T-cell (primary cell): ENCODE data around the gene SLC43A2. TPM values are rescaled to one million over a fixed set of nuclear protein-coding genes. Genes with fewer than 3 reads are reported as not detected.

Source experiments
- ATAC-seq, 4 experiments: fragments of 200-7000 bp in 3 of 4; fragments of 150-1000 bp in 1 of 4; cut with Tn5 transposase; replicated peaks in 1 of 4; 1 replicate in 3 of 4; 2 replicates in 1 of 4; pipeline ENCODE4 v1.10.0; 2021; ENCODE audit warnings: moderate library complexity in 3 of 4, mild to moderate bottlenecking in 2 of 4, moderate number of reproducible peaks in 1 of 4
- CTCF ChIA-PET, 2 donors: fragments of 300-600 bp; sonication (Branson Sonifier 250); formaldehyde crosslinking; loops; one replicate each; lab custom pipeline; 2022; ENCODE audit warnings: antibody characterized with exemption in 2 of 2; lab: Charles Lee
- POLR2A ChIA-PET, 2 donors: fragments of 300-600 bp; sonication (Branson Sonifier 250); formaldehyde crosslinking; loops; one replicate each; lab custom pipeline; 2022; ENCODE audit warnings: antibody characterized with exemption in 2 of 2; lab: Charles Lee
- DNase-seq, 35 experiments: peaks; one replicate each; pipeline versions ENCODE4 v3.0.0 to v3.0.0-alpha.2; 2013 to 2023
- H3K27ac ChIP-seq: one replicate; pipeline ENCODE4 v1.5.1; 2013; ENCODE audit warnings: low read length
- H3K27me3 ChIP-seq, 2 experiments: replicated peaks in 1 of 2; 1 replicate in 1 of 2; 2 replicates in 1 of 2; pipeline versions ENCODE4 v1.6.1 to v1.7.0; 2013; ENCODE audit warnings: low read length in 1 of 2, mixed read lengths in 1 of 2; ENCODE audit not compliant: control insufficient read depth in 2 of 2, insufficient read depth in 2 of 2; ENCODE audit errors: extremely low read depth in 1 of 2
- H3K36me3 ChIP-seq, 2 donors: 1 replicate in 1 of 2; 2 replicates in 1 of 2; pipeline versions ENCODE4 v1.6.1 to v1.7.0; 2013; ENCODE audit warnings: low read length in 1 of 2; ENCODE audit not compliant: control insufficient read depth in 2 of 2, insufficient read depth in 1 of 2; ENCODE audit errors: extremely low read depth in 1 of 2
- H3K4me1 ChIP-seq, 2 experiments: 1 replicate in 1 of 2; 2 replicates in 1 of 2; pipeline versions ENCODE4 v1.6.1 to v1.7.0; 2013; ENCODE audit warnings: low read length in 2 of 2, mixed read lengths in 1 of 2; ENCODE audit not compliant: insufficient read depth in 2 of 2, control insufficient read depth in 1 of 2; ENCODE audit errors: extremely low read depth in 1 of 2
- H3K4me3 ChIP-seq, 2 donors: 1 replicate in 1 of 2; 2 replicates in 1 of 2; pipeline versions ENCODE4 v1.5.1 to v1.7.0; 2013; ENCODE audit warnings: mild to moderate bottlenecking in 2 of 2, low read length in 1 of 2, moderate library complexity in 1 of 2; ENCODE audit not compliant: control insufficient read depth in 1 of 2; ENCODE audit errors: extremely low read depth in 1 of 2
- H3K9me3 ChIP-seq: 2 replicates; pipeline ENCODE4 v1.7.0; 2013
- H3K27ac Mint-ChIP-seq, 2 donors: one replicate each; pipeline ENCODE4 v1.8.0; 2020 to 2021; ENCODE audit warnings: mild to moderate bottlenecking in 2 of 2, mixed read lengths in 2 of 2
- H3K27me3 Mint-ChIP-seq, 2 donors: one replicate each; pipeline ENCODE4 v1.8.0; 2021 to 2022; ENCODE audit warnings: mixed read lengths in 2 of 2
- H3K36me3 Mint-ChIP-seq: one replicate; pipeline ENCODE4 v1.8.0; 2021; ENCODE audit warnings: mixed read lengths
- H3K4me1 Mint-ChIP-seq, 3 donors: one replicate each; pipeline ENCODE4 v1.8.0; 2020 to 2022; ENCODE audit warnings: mixed read lengths in 3 of 3, mild to moderate bottlenecking in 1 of 3
- H3K4me3 Mint-ChIP-seq, 3 donors: one replicate each; pipeline ENCODE4 v1.8.0; 2020 to 2022; ENCODE audit warnings: mild to moderate bottlenecking in 3 of 3, mixed read lengths in 3 of 3, moderate library complexity in 3 of 3
- H3K9me3 Mint-ChIP-seq, 3 donors: one replicate each; pipeline ENCODE4 v1.8.0; 2020 to 2022; ENCODE audit warnings: mixed read lengths in 3 of 3
- WGBS: methylation state at CpG from one replicate; pipeline ENCODE4 v1.1.5; 2013; ENCODE audit warnings: missing lambda C conversion rate; ENCODE audit not compliant: insufficient coverage; 5-methylcytosine and 5-hydroxymethylcytosine counted together
- total RNA-seq, 35 experiments: library from RNA in 6 of 35; stranded (reverse) in 6 of 35; fragments of 120-200 nt in 1 of 35; gene quantifications; one replicate each; pipeline versions ENCODE4 v1.2.1 to v1.2.4 and lab custom pipeline; 2013 to 2026

Gene SLC43A2
- total RNA-seq, 5 donors from 2014 or later (not counting 1 experiment from before 2014, with no cell fraction given) = 3.8 to 14.7 (median 7.8) TPM

GRCh38 chr17:1545618-1546017 is 83.0 kb downstream of the SLC43A2 start:
- no peaks in the 10 kb centered on the region for H3K9me3 ChIP-seq
- CTCF ChIA-PET = no interaction called here
- POLR2A ChIA-PET = no interaction called here

GRCh38 chr17:1542316-1542715 is 86.3 kb downstream of the SLC43A2 start:
- Histone ChIP-seq H3K4me3 (no peak overlapping the region), H3K9me3 (no peaks in the 10 kb centered on the region), H3K4me1 (no peaks in the 10 kb centered on the region), H3K36me3 (peaks cover 9 to 80% of the 10 kb centered on the region in 2 donors), H3K27me3 (no peaks in the 10 kb centered on the region), H3K27ac (no peak overlapping the region)
- Mint-ChIP-seq H3K27me3 (no peaks in the 10 kb centered on the region), H3K4me3 (no peak overlapping the region), H3K9me3 (no peaks in the 10 kb centered on the region), H3K27ac (no peak overlapping the region), H3K36me3 (peaks cover 44% of the 10 kb centered on the region), H3K4me1 (peaks cover 0 to 2% (median 0%) of the 10 kb centered on the region in 3 donors)
- ATAC-seq (no peak), DNase-seq (no peak)
- POLR2A ChIA-PET = no interaction called here
- CTCF ChIA-PET = no interaction called here
- 93% methylated on average over 6 of the region's 8 CpGs for WGBS

More at GRCh38 chr17:1545618-1546017, 83.0 kb downstream of the SLC43A2 start:
- Mint-ChIP-seq H3K4me3 (no peak overlapping the region), H3K36me3 (peaks cover 49% of the 10 kb centered on the region), H3K9me3 (no peaks in the 10 kb centered on the region), H3K27me3 (no peaks in the 10 kb centered on the region), H3K27ac (no peak overlapping the region), H3K4me1 (peaks cover 0 to 2% (median 0%) of the 10 kb centered on the region in 3 donors)
- H3K27me3 ChIP-seq = no peaks in the 10 kb centered on the region
- no peak overlapping the region for H3K4me3 ChIP-seq
- no peak for DNase-seq
- no peak overlapping the region for H3K27ac ChIP-seq
- H3K36me3 ChIP-seq = peaks cover 4 to 76% of the 10 kb centered on the region in 2 donors
- no peaks in the 10 kb centered on the region for H3K4me1 ChIP-seq
- WGBS = 100% methylated on average over 4 of the region's 9 CpGs
- ATAC-seq = no peak

- Mint-ChIP-seq H3K4me1 (peaks cover 0 to 2% (median 0%) of the 10 kb centered on the region in 3 donors), H3K27me3 (no peaks in the 10 kb centered on the region), H3K27ac (no peak overlapping the region), H3K4me3 (no peak overlapping the region), H3K36me3 (peaks cover 41% of the 10 kb centered on the region), H3K9me3 (no peaks in the 10 kb centered on the region)
- no peaks in the 10 kb centered on the region for H3K4me1 ChIP-seq
- CTCF ChIA-PET = no interaction called here
- WGBS = 100% methylated on average over 2 of the region's 4 CpGs
- H3K9me3 ChIP-seq = no peaks in the 10 kb centered on the region
- ATAC-seq = no peak
- H3K27me3 ChIP-seq = no peaks in the 10 kb centered on the region
- no peak overlapping the region for H3K27ac ChIP-seq
- no peak for DNase-seq
- H3K36me3 ChIP-seq = peaks cover 9 to 71% of the 10 kb centered on the region in 2 donors
- POLR2A ChIA-PET = interaction anchor here in 1 of 2 donors (0.6 kb wide), 1 partner anchor 104 kb away, joined by 5 read pairs; no protein-coding TSS in a partner anchor
- no peak overlapping the region for H3K4me3 ChIP-seq
Observed at GRCh38 chr17:1541367-1541904, 87.2 kb downstream of the SLC43A2 start.

- H3K27ac Mint-ChIP-seq = no peak overlapping the region
Observed at GRCh38 chr17:1539811-1540210, 88.8 kb downstream of the SLC43A2 start.

GRCh38 chr17:1535737-1536136 is 92.9 kb downstream of the SLC43A2 start:
- POLR2A ChIA-PET = no interaction called here
- peaks cover 0 to 12% (median 2%) of the 10 kb centered on the region in 3 donors for H3K4me1 Mint-ChIP-seq
- WGBS = 100% methylated on average over 2 of the region's 4 CpGs
- ATAC-seq (no peak), DNase-seq (no peak)
- CTCF ChIA-PET = interaction anchor here in 1 of 2 donors (0.5 to 0.6 kb wide), 2 partner anchors 130 to 157 kb away, joined by 3 to 4 read pairs; no protein-coding TSS in a partner anchor
- H3K27me3 Mint-ChIP-seq = no peaks in the 10 kb centered on the region
- no peak overlapping the region for H3K27ac ChIP-seq
- H3K4me3 ChIP-seq = no peak overlapping the region
- H3K27me3 ChIP-seq = no peaks in the 10 kb centered on the region
- no peaks in the 10 kb centered on the region for H3K9me3 ChIP-seq
- H3K36me3 ChIP-seq = peaks cover 12 to 63% of the 10 kb centered on the region in 2 donors
- H3K36me3 Mint-ChIP-seq = peaks cover 26% of the 10 kb centered on the region
- no peak overlapping the region for H3K27ac Mint-ChIP-seq
- H3K4me3 Mint-ChIP-seq = no peak overlapping the region
- no peaks in the 10 kb centered on the region for H3K9me3 Mint-ChIP-seq
- H3K4me1 ChIP-seq = no peaks in the 10 kb centered on the region

More at GRCh38 chr17:1539811-1540210, 88.8 kb downstream of the SLC43A2 start:
- peaks cover 0 to 2% (median 0%) of the 10 kb centered on the region in 3 donors for H3K4me1 Mint-ChIP-seq
- WGBS = 95% methylated on average over 11 of the region's 15 CpGs
- no peaks in the 10 kb centered on the region for H3K27me3 Mint-ChIP-seq
- H3K9me3 ChIP-seq = no peaks in the 10 kb centered on the region
- no peak overlapping the region for H3K4me3 Mint-ChIP-seq
- H3K36me3 Mint-ChIP-seq = peaks cover 36% of the 10 kb centered on the region
- H3K4me1 ChIP-seq = no peaks in the 10 kb centered on the region
- peaks cover 9 to 71% of the 10 kb centered on the region in 2 donors for H3K36me3 ChIP-seq
- DNase-seq (no peak), ATAC-seq (no peak)
- H3K9me3 Mint-ChIP-seq = no peaks in the 10 kb centered on the region
- H3K27ac ChIP-seq = no peak overlapping the region
- ChIA-PET POLR2A (no interaction called here), CTCF (no interaction called here)
- no peaks in the 10 kb centered on the region for H3K27me3 ChIP-seq
- no peak overlapping the region for H3K4me3 ChIP-seq

- Mint-ChIP-seq H3K4me1 (peaks cover 0 to 12% (median 2%) of the 10 kb centered on the region in 3 donors), H3K27me3 (no peaks in the 10 kb centered on the region), H3K9me3 (no peaks in the 10 kb centered on the region), H3K27ac (no peak overlapping the region), H3K4me3 (no peak overlapping the region), H3K36me3 (peaks cover 27% of the 10 kb centered on the region)
- Histone ChIP-seq H3K4me1 (no peaks in the 10 kb centered on the region), H3K9me3 (no peaks in the 10 kb centered on the region), H3K36me3 (peaks cover 13 to 49% of the 10 kb centered on the region in 2 donors), H3K27ac (no peak overlapping the region), H3K27me3 (no peaks in the 10 kb centered on the region), H3K4me3 (no peak overlapping the region)
- ATAC-seq (no peak), DNase-seq (no peak)
- CTCF ChIA-PET = interaction anchor here (0.5 to 2.3 kb wide), 6 partner anchors 18 to 201 kb away, joined by 3 to 39 read pairs (median 5); partner anchors contain the start of gene INPP5K (in 1 of the 2)
- POLR2A ChIA-PET = interaction anchor here in 1 of 2 donors (0.6 kb wide), 1 partner anchor 274 kb away, joined by 5 read pairs; no protein-coding TSS in a partner anchor
- 99% methylated on average over 20 of the region's 24 CpGs for WGBS
Observed at GRCh38 chr17:1533661-1534325, 94.8 kb downstream of the SLC43A2 start.
